OCI-LY3 (cell line): ENCODE results near the gene SNAPC5.

ENCODE experiments used
- H2AFZ ChIP-seq: fragments of 200-600, 300-600 bp; shearing (Covaris generic); 2 replicates; pipeline ENCODE4 v1.6.0; 2014; ENCODE audit warnings: antibody characterized with exemption, low read depth, low read length
- H3K27ac ChIP-seq: fragments of 200-600, 300-600 bp; sonication (generic); 2 replicates; pipeline ENCODE4 v1.5.1; 2014; ENCODE audit warnings: mild to moderate bottlenecking, low read length, moderate library complexity, mixed read lengths
- H3K27me3 ChIP-seq: fragments of 200-600, 300-600 bp; sonication (generic); 2 replicates; pipeline ENCODE4 v1.6.1; 2014; ENCODE audit warnings: low read depth, low read length, mixed read lengths
- H3K36me3 ChIP-seq: fragments of 200-600, 300-600 bp; sonication (generic); replicated peaks from 2 replicates; pipeline ENCODE3; 2014; ENCODE audit warnings: low read depth, low read length, mixed read lengths
- H3K4me1 ChIP-seq: fragments of 300-600, 200-600 bp; sonication (generic); 2 replicates; pipeline ENCODE4 v1.6.1; 2014; ENCODE audit warnings: low read length, mixed read lengths
- H3K4me2 ChIP-seq: fragments of 200-600, 300-600 bp; sonication (generic); 2 replicates; pipeline ENCODE4 v1.6.1; 2014; ENCODE audit warnings: low read length, mixed read lengths
- H3K4me3 ChIP-seq: fragments of 300-600, 200-600 bp; sonication (generic); 2 replicates; pipeline ENCODE4 v1.5.1; 2014; ENCODE audit warnings: antibody characterized with exemption, mild to moderate bottlenecking, low read length, moderate library complexity
- H3K79me2 ChIP-seq: fragments of 300-600, 200-600 bp; shearing (Covaris generic); 2 replicates; pipeline ENCODE4 v1.6.1; 2014; ENCODE audit warnings: mild to moderate bottlenecking, low read length, mixed read lengths
- H3K9ac ChIP-seq: fragments of 300-600, 200-600 bp; shearing (Covaris generic); 2 replicates; pipeline ENCODE4 v1.6.0; 2014; ENCODE audit warnings: mild to moderate bottlenecking, low read length, moderate library complexity
- H3K9me3 ChIP-seq: fragments of 200-600, 300-600 bp; shearing (Covaris generic); 2 replicates; pipeline ENCODE4 v1.6.1; 2014; ENCODE audit warnings: low read length, mixed read lengths; ENCODE audit not compliant: insufficient read depth
- H4K20me1 ChIP-seq: fragments of 200-600, 300-600 bp; sonication (generic); 2 replicates; pipeline ENCODE4 v1.6.1; 2016; ENCODE audit warnings: low read length, mixed read lengths; ENCODE audit not compliant: insufficient read depth
- CTCF ChIP-seq: fragments of 200-600, 300-600 bp; sonication (generic); IDR thresholded peaks from 2 replicates; pipeline ENCODE4 v1.5.1; 2014; ENCODE audit warnings: antibody characterized with exemption, low read length, low read depth
- EZH2phosphoT487 ChIP-seq: fragments of 200-600 bp; shearing (Covaris generic); IDR thresholded peaks from 2 replicates; pipeline ENCODE4 v1.6.1; 2018; ENCODE audit warnings: antibody characterized with exemption, mixed run types, low read depth

SNAPC5 gene

DNA sequence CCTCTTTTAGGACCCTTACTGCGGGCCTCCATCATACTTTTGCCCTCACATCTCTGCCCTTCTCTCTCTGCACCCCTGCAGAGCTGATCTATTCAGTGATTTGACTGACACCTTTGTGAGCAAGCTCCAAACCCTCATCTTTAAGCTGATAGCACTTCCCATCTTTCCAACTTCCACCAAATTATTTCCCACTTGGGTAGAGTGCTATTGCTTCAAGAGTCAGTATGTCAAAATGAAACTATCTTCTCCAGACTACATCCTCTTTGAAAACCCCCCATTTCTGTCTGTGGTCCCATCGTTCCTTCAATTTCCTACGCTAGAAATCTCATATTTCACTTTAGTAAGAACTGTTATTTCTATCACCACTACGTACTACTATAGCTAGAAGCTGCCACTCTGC lies 27.3 kb upstream of the SNAPC5 start:
- H2AFZ ChIP-seq: no peak overlapping the region
- H3K4me3 ChIP-seq: no peak overlapping the region
- peaks cover 21% of the 10 kb centered on the region for H3K36me3 ChIP-seq
- peak overlapping the region; percentile 8; the same call in 1 of the 2 replicates for H3K27ac ChIP-seq
- TF ChIP-seq EZH2phosphoT487: no peak
- no peak for TF ChIP-seq CTCF
- no peaks in the 10 kb centered on the region for H3K27me3 ChIP-seq
- H3K9me3 ChIP-seq: no peaks in the 10 kb centered on the region
- no peaks in the 10 kb centered on the region for H3K79me2 ChIP-seq
- H3K9ac ChIP-seq: no peak overlapping the region
- peaks cover 13% of the 10 kb centered on the region for H3K4me1 ChIP-seq
- no peaks in the 10 kb centered on the region for H4K20me1 ChIP-seq
- peak overlapping the region; percentile 37 for H3K4me2 ChIP-seq

- Histone ChIP-seq H3K27ac (no peak overlapping the region), H3K79me2 (no peaks in the 10 kb centered on the region), H3K4me3 (no peak overlapping the region), H3K9me3 (no peaks in the 10 kb centered on the region), H3K36me3 (peaks cover 19% of the 10 kb centered on the region), H2AFZ (no peak overlapping the region), H3K27me3 (no peaks in the 10 kb centered on the region), H4K20me1 (no peaks in the 10 kb centered on the region), H3K4me2 (no peak overlapping the region), H3K4me1 (peaks cover 13% of the 10 kb centered on the region), H3K9ac (no peak overlapping the region)
- TF ChIP-seq CTCF (no peak), EZH2phosphoT487 (no peak)
These were observed 26.4 kb upstream of the SNAPC5 start for GRCh38 chr15:66523926-66524325.

GRCh38 chr15:66515901-66516322 lies 18.4 kb upstream of the SNAPC5 start:
- no peak overlapping the region for H3K4me2 ChIP-seq
- no peak overlapping the region for H3K27ac ChIP-seq
- H4K20me1 ChIP-seq: no peaks in the 10 kb centered on the region
- H3K9me3 ChIP-seq: no peaks in the 10 kb centered on the region
- no peaks in the 10 kb centered on the region for H3K27me3 ChIP-seq
- H3K4me3 ChIP-seq: no peak overlapping the region
- no peaks in the 10 kb centered on the region for H3K79me2 ChIP-seq
- H2AFZ ChIP-seq: no peak overlapping the region
- H3K36me3 ChIP-seq: peaks cover 27% of the 10 kb centered on the region
- no peaks in the 10 kb centered on the region for H3K4me1 ChIP-seq
- no peak overlapping the region for H3K9ac ChIP-seq
- TF ChIP-seq EZH2phosphoT487 (no peak), CTCF (no peak)

- no peaks in the 10 kb centered on the region for H3K27me3 ChIP-seq
- H3K79me2 ChIP-seq: no peaks in the 10 kb centered on the region
- no peak overlapping the region for H3K9ac ChIP-seq
- no peak overlapping the region for H2AFZ ChIP-seq
- H3K4me1 ChIP-seq: no peaks in the 10 kb centered on the region
- H3K4me3 ChIP-seq: no peak overlapping the region
- no peaks in the 10 kb centered on the region for H3K9me3 ChIP-seq
- TF ChIP-seq CTCF (no peak), EZH2phosphoT487 (no peak)
- H3K27ac ChIP-seq: no peak overlapping the region
- H3K36me3 ChIP-seq: peaks cover 33% of the 10 kb centered on the region
- H4K20me1 ChIP-seq: no peaks in the 10 kb centered on the region
- H3K4me2 ChIP-seq: no peak overlapping the region
These were observed 17.0 kb upstream of the SNAPC5 start for GRCh38 chr15:66514586-66514985.
